Esophagus muscularis mucosa (tissue), 3 donors: ENCODE measurements around the gene SDS.

Source experiments
- CTCF ChIP-seq, 3 experiments: fragments of 200-600 bp in 2 of 3; fragments of 450-650 bp in 1 of 3; sonication (generic) in 2 of 3; IDR thresholded peaks; one replicate each; pipeline ENCODE4 v1.5.1; 2017 to 2019; ENCODE audit warnings: antibody characterized with exemption in 3 of 3, mild to moderate bottlenecking in 2 of 3, moderate library complexity in 1 of 3
- POLR2A ChIP-seq: fragments of 450-650 bp; IDR thresholded peaks from one replicate; pipeline ENCODE4 v1.6.1; 2017; ENCODE audit warnings: antibody characterized with exemption, moderate library complexity, mild to moderate bottlenecking, low read depth
- POLR2AphosphoS5 ChIP-seq, 2 donors: sonication (generic); formaldehyde crosslinking; IDR thresholded peaks; one replicate each; pipeline ENCODE4 v1.6.1; 2017; ENCODE audit warnings: antibody characterized with exemption in 2 of 2

GRCh38 chr12:113449839-113450238 is 46.2 kb upstream of the SDS start:
- TF ChIP-seq POLR2A, result no peak
- TF ChIP-seq CTCF (IDR thresholded peaks at IDR 0.05), result no peak
- no peak for TF ChIP-seq POLR2AphosphoS5 (IDR thresholded peaks at IDR 0.05)
